Ascending aorta (tissue), 2 donors: ENCODE measurements around the gene LONRF3. TPM values are rescaled to one million over a fixed set of nuclear protein-coding genes. Genes with fewer than 3 reads are reported as not detected.
A peak's percentile ranks its signal among the peaks of the same experiment; 100 is the strongest.

Experiments used
- DNase-seq, 2 donors: peaks; one replicate each; pipeline ENCODE4 v3.0.0-alpha.2; 2019; ENCODE audit warnings: low spot score in 2 of 2
- H3K27ac ChIP-seq, 2 donors: fragments of 200-600 bp; sonication (generic); one replicate each; pipeline ENCODE4 v1.5.1; 2016 to 2017; ENCODE audit warnings: mild to moderate bottlenecking in 1 of 2
- H3K27me3 ChIP-seq: fragments of 200-600 bp; sonication (generic); one replicate; pipeline ENCODE4 v1.5.1; 2017
- H3K36me3 ChIP-seq, 2 donors: fragments of 200-600 bp; sonication (generic); one replicate each; pipeline ENCODE4 v1.5.1; 2016
- H3K4me1 ChIP-seq, 2 donors: fragments of 200-600 bp; sonication (generic); one replicate each; pipeline ENCODE4 v1.5.1; 2016 to 2017; ENCODE audit warnings: mild to moderate bottlenecking in 1 of 2
- H3K4me3 ChIP-seq, 2 donors: fragments of 200-600 bp; sonication (generic); one replicate each; pipeline ENCODE4 v1.5.1; 2016 to 2017; ENCODE audit warnings: mild to moderate bottlenecking in 1 of 2
- H3K9me3 ChIP-seq, 2 donors: fragments of 200-600 bp; sonication (generic); one replicate each; pipeline ENCODE4 v1.5.1; 2016
- CTCF ChIP-seq, 3 experiments: fragments of 200-600 bp in 2 of 3; fragments of 450-650 bp in 1 of 3; sonication (generic) in 2 of 3; IDR thresholded peaks; one replicate each; pipeline ENCODE4 v1.5.1; 2016 to 2019; ENCODE audit warnings: antibody characterized with exemption in 3 of 3, mild to moderate bottlenecking in 1 of 3, moderate library complexity in 1 of 3
- intact Hi-C: fragments of 100-400 bp; cut with DNase I; formaldehyde crosslinking; loops from one replicate; pipeline ENCODE4 v1.15.1; 2023
- total RNA-seq: library from RNA; depleted of rRNA; stranded (reverse); fragments of >200 nt; gene quantifications from one replicate; pipeline ENCODE4 v1.1.0, GENCODE V29; 2016

LONRF3 gene
- total RNA-seq, 1 donor from 2014 or later, result 11.0 TPM

GRCh38 chrX:119030990-119031389, 56.6 kb downstream of the LONRF3 start:
- Histone ChIP-seq H3K27ac (no peak overlapping the region), H3K36me3 (no peaks in the 10 kb centered on the region), H3K9me3 (no peaks in the 10 kb centered on the region), H3K4me1 (no peaks in the 10 kb centered on the region), H3K4me3 (no peak overlapping the region), H3K27me3 (no peaks in the 10 kb centered on the region)
- intact Hi-C loops, result no loop called here
- DNase-seq, result no peak
- TF ChIP-seq CTCF (IDR thresholded peaks at IDR 0.05), result no peak

GRCh38 chrX:119036107-119037029, 62.0 kb downstream of the LONRF3 start:
- H3K27me3 ChIP-seq, result no peaks in the 10 kb centered on the region
- H3K9me3 ChIP-seq, result no peaks in the 10 kb centered on the region
- intact Hi-C loops, result no loop called here
- no peaks in the 10 kb centered on the region for H3K4me1 ChIP-seq
- no peak for TF ChIP-seq CTCF (IDR thresholded peaks at IDR 0.05)
- H3K36me3 ChIP-seq, result no peaks in the 10 kb centered on the region
- H3K4me3 ChIP-seq, result no peak overlapping the region
- H3K27ac ChIP-seq, result no peak overlapping the region
- DNase-seq, result no peak

GRCh38 chrX:119040432-119040831, 66.0 kb downstream of the LONRF3 start:
- H3K4me1 ChIP-seq, result no peaks in the 10 kb centered on the region
- H3K4me3 ChIP-seq, result no peak overlapping the region
- intact Hi-C loops, result no loop called here
- TF ChIP-seq CTCF (IDR thresholded peaks at IDR 0.05), result no peak
- DNase-seq, result no peak
- no peaks in the 10 kb centered on the region for H3K9me3 ChIP-seq
- H3K27me3 ChIP-seq, result no peaks in the 10 kb centered on the region
- H3K27ac ChIP-seq, result no peak overlapping the region
- H3K36me3 ChIP-seq, result no peaks in the 10 kb centered on the region

- Histone ChIP-seq H3K27me3 (no peaks in the 10 kb centered on the region), H3K4me1 (no peaks in the 10 kb centered on the region), H3K4me3 (no peak overlapping the region), H3K27ac (no peak overlapping the region), H3K9me3 (no peaks in the 10 kb centered on the region), H3K36me3 (no peaks in the 10 kb centered on the region)
- TF ChIP-seq CTCF (IDR thresholded peaks at IDR 0.05), result no peak
- intact Hi-C loops, result no loop called here
- peak in 1 of 2 donors; percentile 79 for DNase-seq
Measured at GRCh38 chrX:119041175-119041574, 66.8 kb downstream of the LONRF3 start.

- TF ChIP-seq CTCF (IDR thresholded peaks at IDR 0.05), result no peak
Measured at GRCh38 chrX:119042040-119042439, 67.6 kb downstream of the LONRF3 start.

More at GRCh38 chrX:119042040-119042439, 67.6 kb downstream of the LONRF3 start:
- intact Hi-C loops, result no loop called here
- no peaks in the 10 kb centered on the region for H3K9me3 ChIP-seq
- H3K36me3 ChIP-seq, result no peaks in the 10 kb centered on the region
- H3K4me3 ChIP-seq, result no peak overlapping the region
- H3K4me1 ChIP-seq, result no peaks in the 10 kb centered on the region
- no peaks in the 10 kb centered on the region for H3K27me3 ChIP-seq
- DNase-seq, result no peak
- no peak overlapping the region for H3K27ac ChIP-seq
